Measurements from ENCODE around the gene TMEM273. TPM values are rescaled to one million over a fixed set of nuclear protein-coding genes. Genes with fewer than 3 reads are reported as not detected.
A peak's percentile ranks its signal among the peaks of the same experiment; 100 is the strongest.

TMEM273 gene
- total RNA-seq, 1 experiment from 2014 or later = not detected

GRCh38 chr10:49158404-49158803 lies 29.8 kb downstream of the TMEM273 start:
- no peaks in the 10 kb centered on the region for H3K4me1 ChIP-seq (ENCODE audit: control insufficient read depth in 1 of 2, insufficient read depth in 2 of 2, low read length in 2 of 2)
- ATAC-seq (no peak), DNase-seq (ENCODE audit: low read depth, low spot score) (no peak)
- intact Hi-C loops (cut with micrococcal nuclease) = no loop called here
- H4K20me1 ChIP-seq (ENCODE audit: insufficient read depth) = no peaks in the 10 kb centered on the region; the same call in 1 of the 2 replicates
- ChIA-PET CTCF (no interaction called here), RAD21 (ENCODE audit: low non-redundant PET in 1 of 2, low total read pairs in 2 of 2, uncharacterized antibody in 2 of 2, unreplicated experiment in 2 of 2) (no interaction called here), POLR2A (no interaction called here)
- no peak overlapping the region for H3K27ac ChIP-seq (ENCODE audit: low read depth, low read length)
- BruUV-seq (replicated peaks) = no TSS peak
- no peaks in the 10 kb centered on the region for H3K36me3 ChIP-seq (ENCODE audit: control insufficient read depth in 1 of 2, insufficient read depth in 2 of 2, low read length in 2 of 2)
- H3K79me2 ChIP-seq (ENCODE audit: insufficient read depth, low read length) = no peaks in the 10 kb centered on the region
- no peaks in the 10 kb centered on the region for H3K9me2 ChIP-seq (ENCODE audit: insufficient read depth)
- H3K9ac ChIP-seq (ENCODE audit: low read length) = no peak overlapping the region
- no peak overlapping the region for H2AFZ ChIP-seq (ENCODE audit: low read depth, low read length, poor library complexity, severe bottlenecking)
- TF ChIP-seq CTCF (IDR thresholded peaks at IDR 0.05 in 2 of 3, conservative IDR thresholded peaks at IDR 0.05 in 1 of 3; ENCODE audit: borderline replicate concordance in 1 of 3, insufficient read depth in 1 of 3, low read depth in 2 of 3, low read length in 2 of 3) (no peak), EZH2 (IDR thresholded peaks at IDR 0.05) (peak; percentile 66; the same call in 1 of the 2 replicates)
- H3K27me3 ChIP-seq (ENCODE audit: insufficient read depth, low read length) = peaks cover 73% of the 10 kb centered on the region
- no peaks in the 10 kb centered on the region for H3K9me3 ChIP-seq (ENCODE audit: control insufficient read depth in 1 of 2, insufficient read depth in 1 of 2, low read depth in 1 of 2, low read length in 2 of 2)
- no peak overlapping the region for H3K4me3 ChIP-seq (replicated peaks in 1 of 2; ENCODE audit: low read depth in 1 of 2, low read length in 2 of 2)
- no peak overlapping the region for H3K4me2 ChIP-seq (ENCODE audit: low read length)

- Histone ChIP-seq H3K27ac (ENCODE audit: low read depth, low read length) (no peak overlapping the region), H2AFZ (ENCODE audit: low read depth, low read length, poor library complexity, severe bottlenecking) (no peak overlapping the region), H3K4me2 (ENCODE audit: low read length) (no peak overlapping the region), H3K27me3 (ENCODE audit: insufficient read depth, low read length) (peaks cover 85% of the 10 kb centered on the region), H4K20me1 (ENCODE audit: insufficient read depth) (no peaks in the 10 kb centered on the region; the same call in 1 of the 2 replicates), H3K9me3 (ENCODE audit: control insufficient read depth in 1 of 2, insufficient read depth in 1 of 2, low read depth in 1 of 2, low read length in 2 of 2) (no peaks in the 10 kb centered on the region), H3K9ac (ENCODE audit: low read length) (no peak overlapping the region), H3K4me3 (replicated peaks in 1 of 2; ENCODE audit: low read depth in 1 of 2, low read length in 2 of 2) (no peak overlapping the region), H3K9me2 (ENCODE audit: insufficient read depth) (no peaks in the 10 kb centered on the region), H3K79me2 (ENCODE audit: insufficient read depth, low read length) (no peaks in the 10 kb centered on the region), H3K4me1 (ENCODE audit: control insufficient read depth in 1 of 2, insufficient read depth in 2 of 2, low read length in 2 of 2) (no peaks in the 10 kb centered on the region), H3K36me3 (ENCODE audit: control insufficient read depth in 1 of 2, insufficient read depth in 2 of 2, low read length in 2 of 2) (no peaks in the 10 kb centered on the region)
- DNase-seq (ENCODE audit: low read depth, low spot score) = no peak
- no TSS peak for BruUV-seq (replicated peaks)
- intact Hi-C loops (cut with micrococcal nuclease) = no loop called here
- ChIA-PET POLR2A (no interaction called here), RAD21 (ENCODE audit: low non-redundant PET in 1 of 2, low total read pairs in 2 of 2, uncharacterized antibody in 2 of 2, unreplicated experiment in 2 of 2) (no interaction called here), CTCF (no interaction called here)
- ATAC-seq = no peak
- no peak for TF ChIP-seq CTCF (IDR thresholded peaks at IDR 0.05 in 2 of 3, conservative IDR thresholded peaks at IDR 0.05 in 1 of 3; ENCODE audit: borderline replicate concordance in 1 of 3, insufficient read depth in 1 of 3, low read depth in 2 of 3, low read length in 2 of 3)
- no peak for TF ChIP-seq ATF3 (IDR thresholded peaks at IDR 0.05)
- TF ChIP-seq YY1 (IDR thresholded peaks at IDR 0.05; ENCODE audit: extremely low read depth, insufficient replicate concordance, low read depth, low read length) = no peak
- no peak for TF ChIP-seq FOSL1 (IDR thresholded peaks at IDR 0.05; ENCODE audit: low read depth)
- no peak for TF ChIP-seq CBX3 (IDR thresholded peaks at IDR 0.05; ENCODE audit: low read depth)
- TF ChIP-seq JUND (IDR thresholded peaks at IDR 0.05) = no peak
- TF ChIP-seq POLR2AphosphoS5 (IDR thresholded peaks at IDR 0.05; ENCODE audit: low read depth, low read length) = no peak
- no peak for TF ChIP-seq EZH2phosphoT487 (IDR thresholded peaks at IDR 0.05; ENCODE audit: borderline replicate concordance)
- TF ChIP-seq SP1 (IDR thresholded peaks at IDR 0.05; ENCODE audit: low read depth) = no peak
- no peak for TF ChIP-seq ELF1 (IDR thresholded peaks at IDR 0.05; ENCODE audit: borderline replicate concordance, low read depth)
- TF ChIP-seq ZFX (IDR thresholded peaks at IDR 0.05) = no peak
- TF ChIP-seq REST (IDR thresholded peaks at IDR 0.05; ENCODE audit: low read depth) = no peak
Measured at GRCh38 chr10:49157229-49157628, 31.0 kb downstream of the TMEM273 start.
